Coronary artery (tissue), 2 donors: ENCODE data around the gene SOX1.

Experiments
- DNase-seq: peaks from one replicate; pipeline ENCODE4 v3.0.0-alpha.2; 2017; ENCODE audit warnings: low spot score
- H3K27ac ChIP-seq, 2 donors: fragments of 200-600 bp; sonication (generic); one replicate each; pipeline ENCODE4 v1.5.1; 2016 to 2019
- H3K4me3 ChIP-seq: fragments of 200-600 bp; sonication (generic); 2 replicates; pipeline ENCODE4 v1.5.1; 2016; ENCODE audit warnings: mild to moderate bottlenecking, moderate library complexity
- TF ChIP-seq, protein P1 (sequence below): fragments of 200-600 bp; sonication (generic); IDR thresholded peaks from one replicate; pipeline ENCODE4 v1.5.1; 2019; ENCODE audit warnings: antibody characterized with exemption

The SOX1 gene

DNA sequence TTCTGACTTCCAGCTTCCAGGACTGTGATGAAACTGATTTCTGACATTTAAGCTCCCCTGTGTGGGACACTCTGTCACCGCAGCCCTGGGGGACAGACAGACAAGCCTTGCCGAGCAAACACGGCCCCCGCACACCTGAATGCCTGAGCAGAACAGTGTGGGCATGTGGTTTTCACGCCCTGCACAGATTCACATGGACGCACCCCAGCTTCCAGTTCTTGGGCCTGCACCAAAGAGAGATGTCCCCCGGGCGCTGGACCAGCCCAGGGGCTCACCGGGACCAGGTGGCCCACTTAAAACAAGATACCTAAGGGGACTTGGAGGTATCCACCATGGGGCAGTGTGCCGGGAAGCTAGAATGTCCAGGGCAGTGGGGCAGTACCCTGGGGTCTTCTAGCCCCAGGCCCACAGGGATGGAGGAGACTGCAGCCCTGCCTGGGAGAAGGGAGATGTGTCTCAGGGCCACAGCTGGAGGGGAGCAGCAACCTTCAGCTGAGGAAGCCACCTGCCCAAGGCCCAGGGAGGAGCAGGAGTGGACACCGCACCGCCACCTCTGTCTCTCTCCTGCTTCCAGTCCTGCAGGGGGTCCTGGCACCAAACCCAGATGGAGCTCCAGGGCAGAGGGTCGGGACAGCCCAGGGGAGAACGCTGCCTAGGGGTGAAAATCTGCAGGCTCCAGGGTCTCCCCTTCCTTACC, 50.5 kb downstream of the SOX1 start:
- TF ChIP-seq, protein P1, sequence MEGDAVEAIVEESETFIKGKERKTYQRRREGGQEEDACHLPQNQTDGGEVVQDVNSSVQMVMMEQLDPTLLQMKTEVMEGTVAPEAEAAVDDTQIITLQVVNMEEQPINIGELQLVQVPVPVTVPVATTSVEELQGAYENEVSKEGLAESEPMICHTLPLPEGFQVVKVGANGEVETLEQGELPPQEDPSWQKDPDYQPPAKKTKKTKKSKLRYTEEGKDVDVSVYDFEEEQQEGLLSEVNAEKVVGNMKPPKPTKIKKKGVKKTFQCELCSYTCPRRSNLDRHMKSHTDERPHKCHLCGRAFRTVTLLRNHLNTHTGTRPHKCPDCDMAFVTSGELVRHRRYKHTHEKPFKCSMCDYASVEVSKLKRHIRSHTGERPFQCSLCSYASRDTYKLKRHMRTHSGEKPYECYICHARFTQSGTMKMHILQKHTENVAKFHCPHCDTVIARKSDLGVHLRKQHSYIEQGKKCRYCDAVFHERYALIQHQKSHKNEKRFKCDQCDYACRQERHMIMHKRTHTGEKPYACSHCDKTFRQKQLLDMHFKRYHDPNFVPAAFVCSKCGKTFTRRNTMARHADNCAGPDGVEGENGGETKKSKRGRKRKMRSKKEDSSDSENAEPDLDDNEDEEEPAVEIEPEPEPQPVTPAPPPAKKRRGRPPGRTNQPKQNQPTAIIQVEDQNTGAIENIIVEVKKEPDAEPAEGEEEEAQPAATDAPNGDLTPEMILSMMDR, result no peak
- Histone ChIP-seq H3K4me3 (no peak overlapping the region), H3K27ac (no peak overlapping the region)
- peak; percentile 46 for DNase-seq

DNA sequence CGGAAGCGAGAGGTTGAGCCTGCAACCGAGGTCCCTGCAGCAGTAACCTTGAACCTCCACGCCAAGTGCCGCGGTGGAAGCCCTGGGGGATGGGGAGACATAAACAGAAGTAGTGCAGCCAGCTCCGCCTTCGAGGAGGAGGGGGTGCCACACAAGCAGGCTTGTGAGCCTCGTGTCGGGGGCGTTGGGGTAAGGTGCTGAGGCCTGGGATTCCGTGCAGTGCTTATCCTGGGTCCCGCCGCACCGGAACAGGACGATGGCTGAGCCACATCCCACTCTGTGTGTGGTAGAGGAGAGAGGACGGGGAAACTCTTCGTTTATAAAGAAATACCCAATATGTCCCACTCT, 51.0 kb downstream of the SOX1 start:
- TF ChIP-seq, protein P1, result no peak
- no peak overlapping the region for H3K27ac ChIP-seq
- DNase-seq, result no peak
- no peak overlapping the region for H3K4me3 ChIP-seq

DNA sequence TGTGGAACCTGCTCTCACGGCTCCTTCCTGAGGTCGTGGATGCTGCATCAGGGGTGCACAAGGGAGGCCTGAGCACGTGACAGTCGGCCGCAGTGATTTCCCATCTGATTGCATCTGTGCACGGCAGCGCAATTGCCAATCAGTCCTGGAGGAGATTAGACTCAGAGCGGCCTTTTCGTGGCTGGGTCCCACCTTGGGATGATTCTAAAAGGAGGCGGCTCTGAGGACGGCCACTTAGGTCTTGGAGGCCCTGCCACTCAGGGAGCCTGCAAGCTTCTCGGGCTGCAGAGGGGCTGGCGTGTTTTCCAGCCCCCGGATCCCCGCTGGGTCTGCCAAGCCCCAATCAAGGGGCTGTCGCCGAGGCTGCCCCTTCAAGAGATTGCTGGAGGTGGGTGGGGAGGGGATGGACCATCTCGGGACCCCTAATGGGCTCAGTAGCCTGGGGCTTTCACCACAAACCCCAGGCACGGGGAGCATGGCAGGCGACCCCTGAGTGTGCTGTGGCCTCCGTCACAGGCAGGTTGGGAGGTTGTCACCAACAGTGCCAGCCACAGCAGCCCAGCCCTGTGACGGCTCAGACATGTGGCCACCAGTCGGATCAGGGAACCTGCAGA, 51.6 kb downstream of the SOX1 start:
- peak; percentile 63 for DNase-seq
- TF ChIP-seq, protein P1, result no peak
- Histone ChIP-seq H3K27ac (no peak overlapping the region), H3K4me3 (no peak overlapping the region)

DNA sequence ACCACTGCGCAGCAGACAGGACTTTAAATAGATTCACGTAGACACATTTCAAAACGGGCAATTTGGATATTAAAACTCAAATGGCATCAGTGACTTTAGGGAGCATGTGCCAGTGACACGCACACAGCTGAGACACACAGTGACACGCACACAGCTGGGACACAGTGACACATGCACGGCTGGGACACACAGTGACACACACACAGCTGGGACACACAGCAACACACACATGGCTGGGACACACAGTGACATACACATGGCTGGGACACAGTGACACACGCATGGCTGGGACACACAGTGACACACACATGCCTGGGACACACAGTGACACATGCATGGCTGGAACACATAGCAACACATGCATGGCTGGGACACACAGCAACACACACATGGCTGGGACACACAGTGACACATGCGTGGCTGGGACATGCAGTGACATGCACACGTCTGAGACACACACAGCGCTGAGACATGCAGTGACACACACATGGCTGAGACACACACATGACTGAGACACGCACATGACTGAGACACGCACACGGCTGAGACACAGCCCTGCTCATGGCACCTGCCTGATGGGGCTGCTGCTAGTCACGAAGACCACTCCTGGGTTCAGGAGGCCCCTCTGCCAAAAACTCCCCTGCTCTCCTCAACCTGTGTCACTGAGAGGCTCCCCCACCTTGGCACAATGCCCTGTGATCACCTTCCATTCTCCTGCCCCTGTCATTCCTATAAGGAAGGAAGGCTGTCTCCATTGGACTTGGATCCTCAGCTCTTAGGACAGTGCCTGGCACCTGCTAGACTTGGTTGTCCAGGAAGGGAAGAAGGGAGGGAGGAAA, 52.5 kb downstream of the SOX1 start:
- TF ChIP-seq, protein P1, result no peak
- peak; percentile 49 for DNase-seq
- H3K27ac ChIP-seq, result no peak overlapping the region
- H3K4me3 ChIP-seq, result no peak overlapping the region

DNA sequence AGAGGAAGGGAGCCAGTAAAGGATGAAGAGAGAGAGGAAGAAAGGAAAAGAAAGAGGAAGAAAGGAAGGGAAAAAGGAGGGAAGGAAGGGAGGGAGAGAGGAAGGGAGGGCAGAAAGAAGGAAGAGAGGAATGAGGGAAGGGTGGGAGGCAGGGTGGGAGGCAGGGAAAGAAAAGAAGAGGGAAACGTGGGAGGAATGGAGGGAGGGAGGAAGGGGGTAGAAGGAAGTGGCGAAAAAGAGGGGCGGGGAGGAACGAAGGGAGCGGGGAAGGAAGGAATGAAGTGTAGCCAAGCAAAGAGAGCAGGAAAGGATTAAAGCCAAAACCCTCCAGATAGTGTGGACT, 53.1 kb downstream of the SOX1 start:
- DNase-seq, result no peak
- Histone ChIP-seq H3K4me3 (no peak overlapping the region), H3K27ac (no peak overlapping the region)
- TF ChIP-seq, protein P1, result no peak
